Loucy (cell line): Measurements from ENCODE around the gene PEAK3.

Source experiments
- H2AFZ ChIP-seq: fragments of 200-600 bp; sonication (generic); 2 replicates; pipeline ENCODE4 v1.6.0; 2016; ENCODE audit warnings: antibody characterized with exemption, mild to moderate bottlenecking, low read length, moderate library complexity
- H3F3A ChIP-seq: fragments of 200-600 bp; 2 replicates; pipeline ENCODE4 v1.6.0; 2016; ENCODE audit warnings: antibody characterized with exemption, low read depth, mild to moderate bottlenecking
- H3K27me3 ChIP-seq: fragments of 200-600 bp; sonication (generic); 2 replicates; pipeline ENCODE4 v1.6.1; 2014; ENCODE audit warnings: low read length, mild to moderate bottlenecking; ENCODE audit not compliant: insufficient read depth, poor library complexity, severe bottlenecking
- H3K36me3 ChIP-seq: fragments of 200-600 bp; sonication (generic); 2 replicates; pipeline ENCODE4 v1.6.1; 2016; ENCODE audit warnings: low read length; ENCODE audit not compliant: insufficient read depth
- H3K4me1 ChIP-seq: fragments of 200-600 bp; sonication (generic); 2 replicates; pipeline ENCODE4 v1.5.1; 2014; ENCODE audit warnings: low read length, mild to moderate bottlenecking; ENCODE audit not compliant: insufficient read depth, poor library complexity, severe bottlenecking
- H3K4me2 ChIP-seq: fragments of 200-600 bp; sonication (generic); 2 replicates; pipeline ENCODE4 v1.6.0; 2014; ENCODE audit warnings: antibody characterized with exemption, low read length, low read depth, mild to moderate bottlenecking; ENCODE audit not compliant: poor library complexity, severe bottlenecking
- H3K4me3 ChIP-seq: fragments of 200-600 bp; sonication (generic); 2 replicates; pipeline ENCODE4 v1.5.1; 2014; ENCODE audit warnings: low read length, mild to moderate bottlenecking, mixed read lengths; ENCODE audit not compliant: poor library complexity, severe bottlenecking
- H3K79me2 ChIP-seq: fragments of 200-600 bp; sonication (generic); 2 replicates; pipeline ENCODE4 v1.6.1; 2014; ENCODE audit warnings: low read length; ENCODE audit not compliant: insufficient read depth
- H3K9ac ChIP-seq: fragments of 200-600 bp; sonication (generic); 2 replicates; pipeline ENCODE4 v1.6.0; 2014; ENCODE audit warnings: mild to moderate bottlenecking, low read depth, low read length, moderate library complexity; ENCODE audit not compliant: poor library complexity, severe bottlenecking
- H3K9me2 ChIP-seq: fragments of 200-600 bp; sonication (generic); replicated peaks from 2 replicates; pipeline ENCODE4 v1.6.1; 2016; ENCODE audit warnings: low read depth, low read length, mixed read lengths
- H3K9me3 ChIP-seq: fragments of 200-600 bp; sonication (generic); 2 replicates; pipeline ENCODE4 v1.6.1; 2014; ENCODE audit warnings: mild to moderate bottlenecking, antibody characterized with exemption, low read length, low read depth; ENCODE audit not compliant: insufficient read depth
- H4K20me1 ChIP-seq: fragments of 200-600 bp; sonication (generic); 2 replicates; pipeline ENCODE4 v1.6.0; 2014; ENCODE audit warnings: antibody characterized with exemption, low read length, mild to moderate bottlenecking; ENCODE audit not compliant: insufficient read depth, poor library complexity, severe bottlenecking
- CTCF ChIP-seq: fragments of 200-600 bp; sonication (generic); conservative IDR thresholded peaks from 2 replicates; pipeline ENCODE4 v1.5.1; 2014; ENCODE audit warnings: mild to moderate bottlenecking, antibody characterized with exemption, low read length
- EZH2phosphoT487 ChIP-seq: fragments of 200-600 bp; IDR thresholded peaks from 2 replicates; pipeline ENCODE4 v1.6.1; 2018; ENCODE audit warnings: antibody characterized with exemption, mild to moderate bottlenecking, moderate library complexity, borderline replicate concordance

The PEAK3 gene

GRCh38 chr19:2244125-2244411, 37.9 kb downstream of the PEAK3 start:
- Histone ChIP-seq H3K9me2 (no peaks in the 10 kb centered on the region), H3K79me2 (peaks cover 65% of the 10 kb centered on the region), H3K4me1 (peaks cover 25% of the 10 kb centered on the region), H3K9me3 (no peaks in the 10 kb centered on the region), H2AFZ (no peak overlapping the region), H3K36me3 (peaks cover 68% of the 10 kb centered on the region; the same call in 1 of the 2 replicates), H3K4me2 (no peak overlapping the region), H3F3A (peaks cover 3% of the 10 kb centered on the region; the same call in 1 of the 2 replicates), H4K20me1 (peaks cover 62% of the 10 kb centered on the region), H3K4me3 (no peak overlapping the region), H3K9ac (no peak overlapping the region), H3K27me3 (no peaks in the 10 kb centered on the region)
- TF ChIP-seq CTCF (no peak), EZH2phosphoT487 (no peak)

GRCh38 chr19:2243274-2244124, 38.5 kb downstream of the PEAK3 start:
- H3K4me3 ChIP-seq: no peak overlapping the region
- no peak overlapping the region for H3K4me2 ChIP-seq
- peaks cover 3% of the 10 kb centered on the region; the same call in 1 of the 2 replicates for H3F3A ChIP-seq
- H3K36me3 ChIP-seq: peaks cover 62% of the 10 kb centered on the region; the same call in 1 of the 2 replicates
- H3K79me2 ChIP-seq: peaks cover 70% of the 10 kb centered on the region
- H4K20me1 ChIP-seq: peaks cover 68% of the 10 kb centered on the region
- no peaks in the 10 kb centered on the region for H3K9me2 ChIP-seq
- no peak overlapping the region for H2AFZ ChIP-seq
- no peak overlapping the region for H3K9ac ChIP-seq
- H3K27me3 ChIP-seq: no peaks in the 10 kb centered on the region
- TF ChIP-seq CTCF (no peak), EZH2phosphoT487 (no peak)
- H3K4me1 ChIP-seq: peaks cover 31% of the 10 kb centered on the region
- H3K9me3 ChIP-seq: no peaks in the 10 kb centered on the region

- Histone ChIP-seq H3K9me3 (no peaks in the 10 kb centered on the region), H4K20me1 (peaks cover 75% of the 10 kb centered on the region), H2AFZ (no peak overlapping the region), H3K4me1 (peaks cover 38% of the 10 kb centered on the region), H3K4me2 (peak overlapping the region; percentile 100), H3K9ac (no peak overlapping the region), H3K36me3 (peaks cover 56% of the 10 kb centered on the region; the same call in 1 of the 2 replicates), H3F3A (peaks cover 3% of the 10 kb centered on the region; the same call in 1 of the 2 replicates), H3K9me2 (no peaks in the 10 kb centered on the region), H3K79me2 (peaks cover 77% of the 10 kb centered on the region), H3K27me3 (no peaks in the 10 kb centered on the region), H3K4me3 (no peak overlapping the region)
- TF ChIP-seq EZH2phosphoT487: no peak
- TF ChIP-seq CTCF: no peak
These were observed 39.2 kb downstream of the PEAK3 start for GRCh38 chr19:2242816-2243215.
